ENCODE data around the gene LRRC23. TPM values are rescaled to one million over a fixed set of nuclear protein-coding genes. Genes with fewer than 3 reads are reported as not detected.
A peak's percentile ranks its signal among the peaks of the same experiment; 100 is the strongest.

LRRC23 gene
- total RNA-seq, 4 donors from 2014 or later: 1.7 to 35.5 (median 3.0) TPM; not detected in 1

GRCh38 chr12:6959805-6960592, 55.4 kb downstream of the LRRC23 start:
- TF ChIP-seq CTCF (IDR thresholded peaks at IDR 0.05): no peak
- no peak for TF ChIP-seq POLR2A (IDR thresholded peaks at IDR 0.05)
- peak overlapping the region in 2 of 4 donors; percentile 16 to 32 for H3K4me3 ChIP-seq
- H3K4me1 ChIP-seq: peaks cover 9 to 73% (median 60%) of the 10 kb centered on the region in 4 donors
- H3K9me3 ChIP-seq: no peaks in the 10 kb centered on the region
- no peaks in the 10 kb centered on the region for H3K27me3 ChIP-seq
- peak overlapping the region; percentile 65 to 100 (median 93) for H3K27ac ChIP-seq
- H3K36me3 ChIP-seq: peaks cover 0 to 22% (median 0%) of the 10 kb centered on the region in 3 donors
- peak in 1 of 3 donors; percentile 48 for DNase-seq

GRCh38 chr12:6960593-6961277, 56.1 kb downstream of the LRRC23 start:
- TF ChIP-seq POLR2A (IDR thresholded peaks at IDR 0.05): no peak
- TF ChIP-seq CTCF (IDR thresholded peaks at IDR 0.05): peak in 4 of 6 experiments; percentile 30 to 51 (median 45)
- Histone ChIP-seq H3K27me3 (no peaks in the 10 kb centered on the region), H3K4me1 (peaks cover 9 to 68% (median 56%) of the 10 kb centered on the region in 4 donors), H3K36me3 (peaks cover 0 to 22% (median 0%) of the 10 kb centered on the region in 3 donors), H3K27ac (peak overlapping the region; percentile 89 to 100 (median 95)), H3K9me3 (no peaks in the 10 kb centered on the region), H3K4me3 (peak overlapping the region in 2 of 4 donors; percentile 62 to 83)
- DNase-seq: peak in 1 of 3 donors; percentile 79

GRCh38 chr12:6961278-6961694, 56.7 kb downstream of the LRRC23 start:
- TF ChIP-seq POLR2A (IDR thresholded peaks at IDR 0.05): no peak
- TF ChIP-seq CTCF (IDR thresholded peaks at IDR 0.05): no peak
- Histone ChIP-seq H3K36me3 (peaks cover 0 to 22% (median 0%) of the 10 kb centered on the region in 3 donors), H3K4me3 (peak overlapping the region in 3 of 4 donors; percentile 2 to 83 (median 62)), H3K4me1 (peaks cover 9 to 62% (median 54%) of the 10 kb centered on the region in 4 donors), H3K27me3 (no peaks in the 10 kb centered on the region), H3K27ac (peak overlapping the region; percentile 89 to 100 (median 95)), H3K9me3 (no peaks in the 10 kb centered on the region)
- peak; percentile 72 to 90 (median 87) for DNase-seq

GRCh38 chr12:6961695-6962284, 57.2 kb downstream of the LRRC23 start:
- Histone ChIP-seq H3K27ac (peak overlapping the region; percentile 89 to 100 (median 95)), H3K4me3 (peak overlapping the region in 3 of 4 donors; percentile 2 to 83 (median 62)), H3K9me3 (no peaks in the 10 kb centered on the region), H3K36me3 (peaks cover 0 to 27% (median 0%) of the 10 kb centered on the region in 3 donors), H3K27me3 (no peaks in the 10 kb centered on the region), H3K4me1 (peaks cover 9 to 58% (median 52%) of the 10 kb centered on the region in 4 donors)
- peak in 4 of 6 experiments; percentile 37 to 52 (median 49) for TF ChIP-seq CTCF (IDR thresholded peaks at IDR 0.05)
- peak; percentile 22 to 50 for TF ChIP-seq POLR2A (IDR thresholded peaks at IDR 0.05)
- peak in 2 of 3 donors; percentile 82 to 84 for DNase-seq

Measured in Peyer's patch (tissue), 4 donors.